SK-N-SH treated with all-trans-retinoic acid at 6 μM for 48 hours (cell line): ENCODE measurements around the gene SFMBT2.

Source experiments
- ATAC-seq: fragments of 200-7000 bp; cut with Tn5 transposase; 3 replicates; pipeline ENCODE4 v1.9.1; 2020; ENCODE audit warnings: mild to moderate bottlenecking, moderate library complexity
- ARNTL ChIP-seq: fragments of 450-650 bp; formaldehyde crosslinking; IDR thresholded peaks from 2 replicates; pipeline ENCODE4 v1.5.0; 2020; ENCODE audit warnings: low read depth, mild to moderate bottlenecking, moderate library complexity, borderline replicate concordance
- CSDC2 ChIP-seq: fragments of 250-450 bp; sonication (Bioruptor Pico); IDR thresholded peaks from 2 replicates; pipeline ENCODE4 v1.5.0; 2020; ENCODE audit warnings: mild to moderate bottlenecking, moderate library complexity
- GLIS3 ChIP-seq: fragments of 250-450 bp; sonication (Bioruptor Pico); IDR thresholded peaks from 2 replicates; pipeline ENCODE4 v1.5.0; 2020; ENCODE audit warnings: mild to moderate bottlenecking, moderate library complexity
- ISL1 ChIP-seq: fragments of 250-450 bp; sonication (Bioruptor Pico); IDR thresholded peaks from 2 replicates; pipeline ENCODE4 v2.1.2; 2022; ENCODE audit warnings: mild to moderate bottlenecking, moderate library complexity
- RARB ChIP-seq: fragments of 250-450 bp; sonication (Bioruptor Pico); IDR thresholded peaks from 2 replicates; pipeline ENCODE4 v1.8.0; 2021; ENCODE audit warnings: mild to moderate bottlenecking, moderate library complexity
- SNAI2 ChIP-seq: fragments of 250-450 bp; sonication (Bioruptor Pico); IDR thresholded peaks from 2 replicates; pipeline ENCODE4 v1.5.0; 2020; ENCODE audit warnings: mild to moderate bottlenecking, moderate library complexity
- TCF4 ChIP-seq: fragments of 250-450 bp; sonication (Bioruptor Pico); IDR thresholded peaks from 2 replicates; pipeline ENCODE4 v1.8.0; 2021; ENCODE audit warnings: mild to moderate bottlenecking, moderate library complexity, borderline replicate concordance
- TOX ChIP-seq: fragments of 250-450 bp; sonication (Bioruptor Pico); IDR thresholded peaks from 2 replicates; pipeline ENCODE4 v1.8.0; 2021; ENCODE audit warnings: mild to moderate bottlenecking, moderate library complexity, borderline replicate concordance
- ZC3H10 ChIP-seq: fragments of 250-450 bp; sonication (Bioruptor Pico); IDR thresholded peaks from 2 replicates; pipeline ENCODE4 v1.5.1; 2021; ENCODE audit warnings: mild to moderate bottlenecking, moderate library complexity
- ZFP3 ChIP-seq: fragments of 250-450 bp; sonication (Bioruptor Pico); IDR thresholded peaks from 2 replicates; pipeline ENCODE4 v1.5.0; 2020; ENCODE audit warnings: mild to moderate bottlenecking, moderate library complexity
- ZFP30 ChIP-seq: fragments of 450-650 bp; formaldehyde crosslinking; IDR thresholded peaks from 2 replicates; pipeline ENCODE4 v1.5.0; 2022; ENCODE audit warnings: mild to moderate bottlenecking, moderate library complexity
- ZNF8 ChIP-seq: fragments of 450-650 bp; formaldehyde crosslinking; IDR thresholded peaks from 2 replicates; pipeline ENCODE4 v1.5.0; 2020; ENCODE audit warnings: mild to moderate bottlenecking, moderate library complexity
- TF ChIP-seq, protein P1 (sequence below): fragments of 250-450 bp; sonication (Bioruptor Pico); IDR thresholded peaks from 2 replicates; pipeline ENCODE4 v1.8.0; 2020; ENCODE audit warnings: mild to moderate bottlenecking, moderate library complexity, borderline replicate concordance
- TF ChIP-seq, protein P2 (sequence below): fragments of 250-450 bp; sonication (Bioruptor Pico); IDR thresholded peaks from 2 replicates; pipeline ENCODE4 v1.5.1; 2021; ENCODE audit warnings: mild to moderate bottlenecking, moderate library complexity
- TF ChIP-seq, protein P3 (sequence below): fragments of 250-450 bp; sonication (Bioruptor Pico); IDR thresholded peaks from 2 replicates; pipeline ENCODE4 v1.8.0; 2021; ENCODE audit warnings: low read depth, mild to moderate bottlenecking, moderate library complexity, borderline replicate concordance
- TF ChIP-seq, protein P4 (sequence below): fragments of 250-450 bp; sonication (Bioruptor Pico); IDR thresholded peaks from 2 replicates; pipeline ENCODE4 v1.5.1; 2020; ENCODE audit warnings: low read depth, mild to moderate bottlenecking, moderate library complexity
- TF ChIP-seq, protein P5 (sequence below): fragments of 250-450 bp; sonication (Bioruptor Pico); IDR thresholded peaks from 2 replicates; pipeline ENCODE4 v1.5.0; 2020; ENCODE audit warnings: mild to moderate bottlenecking, moderate library complexity

SFMBT2 gene

DNA sequence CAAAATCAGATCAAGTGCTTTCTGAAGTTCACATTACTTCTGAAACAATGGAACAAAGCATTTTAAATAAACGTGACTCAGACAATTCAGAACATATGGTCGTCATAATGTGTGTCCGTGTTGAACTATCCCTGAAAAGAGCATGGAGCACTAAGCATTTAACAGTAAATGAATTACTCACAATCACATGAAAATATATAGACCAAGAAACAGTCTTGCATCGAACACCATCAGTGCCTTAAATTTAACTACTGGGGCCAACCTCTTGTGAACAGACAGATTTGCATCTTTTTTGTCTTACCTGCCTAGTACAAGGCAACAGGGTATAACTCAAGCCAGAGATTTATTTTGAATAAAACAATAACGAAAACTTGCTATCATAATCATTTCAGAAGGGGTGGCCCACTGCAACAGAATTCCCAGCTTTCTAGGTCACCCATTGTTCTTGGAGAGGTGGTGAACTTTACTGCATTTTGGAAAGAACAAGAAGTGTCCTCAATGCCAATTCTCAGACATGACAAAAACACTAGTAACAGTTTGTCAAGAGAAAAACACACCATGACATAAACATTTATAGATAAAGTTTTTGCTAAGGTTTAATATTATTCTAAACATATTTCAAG, 293.5 kb downstream of the SFMBT2 start:
- ATAC-seq = no peak
- TF ChIP-seq, protein P1, sequence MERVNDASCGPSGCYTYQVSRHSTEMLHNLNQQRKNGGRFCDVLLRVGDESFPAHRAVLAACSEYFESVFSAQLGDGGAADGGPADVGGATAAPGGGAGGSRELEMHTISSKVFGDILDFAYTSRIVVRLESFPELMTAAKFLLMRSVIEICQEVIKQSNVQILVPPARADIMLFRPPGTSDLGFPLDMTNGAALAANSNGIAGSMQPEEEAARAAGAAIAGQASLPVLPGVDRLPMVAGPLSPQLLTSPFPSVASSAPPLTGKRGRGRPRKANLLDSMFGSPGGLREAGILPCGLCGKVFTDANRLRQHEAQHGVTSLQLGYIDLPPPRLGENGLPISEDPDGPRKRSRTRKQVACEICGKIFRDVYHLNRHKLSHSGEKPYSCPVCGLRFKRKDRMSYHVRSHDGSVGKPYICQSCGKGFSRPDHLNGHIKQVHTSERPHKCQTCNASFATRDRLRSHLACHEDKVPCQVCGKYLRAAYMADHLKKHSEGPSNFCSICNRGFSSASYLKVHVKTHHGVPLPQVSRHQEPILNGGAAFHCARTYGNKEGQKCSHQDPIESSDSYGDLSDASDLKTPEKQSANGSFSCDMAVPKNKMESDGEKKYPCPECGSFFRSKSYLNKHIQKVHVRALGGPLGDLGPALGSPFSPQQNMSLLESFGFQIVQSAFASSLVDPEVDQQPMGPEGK = no peak
- TF ChIP-seq, protein P2, sequence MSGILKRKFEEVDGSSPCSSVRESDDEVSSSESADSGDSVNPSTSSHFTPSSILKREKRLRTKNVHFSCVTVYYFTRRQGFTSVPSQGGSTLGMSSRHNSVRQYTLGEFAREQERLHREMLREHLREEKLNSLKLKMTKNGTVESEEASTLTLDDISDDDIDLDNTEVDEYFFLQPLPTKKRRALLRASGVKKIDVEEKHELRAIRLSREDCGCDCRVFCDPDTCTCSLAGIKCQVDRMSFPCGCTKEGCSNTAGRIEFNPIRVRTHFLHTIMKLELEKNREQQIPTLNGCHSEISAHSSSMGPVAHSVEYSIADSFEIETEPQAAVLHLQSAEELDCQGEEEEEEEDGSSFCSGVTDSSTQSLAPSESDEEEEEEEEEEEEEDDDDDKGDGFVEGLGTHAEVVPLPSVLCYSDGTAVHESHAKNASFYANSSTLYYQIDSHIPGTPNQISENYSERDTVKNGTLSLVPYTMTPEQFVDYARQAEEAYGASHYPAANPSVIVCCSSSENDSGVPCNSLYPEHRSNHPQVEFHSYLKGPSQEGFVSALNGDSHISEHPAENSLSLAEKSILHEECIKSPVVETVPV (CRISPR knock-in tag) = no peak
- TF ChIP-seq TCF4 (CRISPR knock-in tag) (no peak), ZFP30 (no peak), ZFP3 (CRISPR knock-in tag) (no peak), TOX (no peak), GLIS3 (no peak), CSDC2 (CRISPR knock-in tag) (no peak), ZNF8 (CRISPR knock-in tag) (no peak), ZC3H10 (CRISPR knock-in tag) (no peak), SNAI2 (CRISPR knock-in tag) (no peak), ISL1 (no peak), RARB (CRISPR knock-in tag) (no peak), ARNTL (CRISPR knock-in tag) (no peak)
- TF ChIP-seq, protein P3, sequence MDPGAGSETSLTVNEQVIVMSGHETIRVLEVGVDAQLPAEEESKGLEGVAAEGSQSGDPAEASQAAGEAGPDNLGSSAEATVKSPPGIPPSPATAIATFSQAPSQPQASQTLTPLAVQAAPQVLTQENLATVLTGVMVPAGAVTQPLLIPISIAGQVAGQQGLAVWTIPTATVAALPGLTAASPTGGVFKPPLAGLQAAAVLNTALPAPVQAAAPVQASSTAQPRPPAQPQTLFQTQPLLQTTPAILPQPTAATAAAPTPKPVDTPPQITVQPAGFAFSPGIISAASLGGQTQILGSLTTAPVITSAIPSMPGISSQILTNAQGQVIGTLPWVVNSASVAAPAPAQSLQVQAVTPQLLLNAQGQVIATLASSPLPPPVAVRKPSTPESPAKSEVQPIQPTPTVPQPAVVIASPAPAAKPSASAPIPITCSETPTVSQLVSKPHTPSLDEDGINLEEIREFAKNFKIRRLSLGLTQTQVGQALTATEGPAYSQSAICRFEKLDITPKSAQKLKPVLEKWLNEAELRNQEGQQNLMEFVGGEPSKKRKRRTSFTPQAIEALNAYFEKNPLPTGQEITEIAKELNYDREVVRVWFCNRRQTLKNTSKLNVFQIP (CRISPR knock-in tag) = no peak
- TF ChIP-seq, protein P4, sequence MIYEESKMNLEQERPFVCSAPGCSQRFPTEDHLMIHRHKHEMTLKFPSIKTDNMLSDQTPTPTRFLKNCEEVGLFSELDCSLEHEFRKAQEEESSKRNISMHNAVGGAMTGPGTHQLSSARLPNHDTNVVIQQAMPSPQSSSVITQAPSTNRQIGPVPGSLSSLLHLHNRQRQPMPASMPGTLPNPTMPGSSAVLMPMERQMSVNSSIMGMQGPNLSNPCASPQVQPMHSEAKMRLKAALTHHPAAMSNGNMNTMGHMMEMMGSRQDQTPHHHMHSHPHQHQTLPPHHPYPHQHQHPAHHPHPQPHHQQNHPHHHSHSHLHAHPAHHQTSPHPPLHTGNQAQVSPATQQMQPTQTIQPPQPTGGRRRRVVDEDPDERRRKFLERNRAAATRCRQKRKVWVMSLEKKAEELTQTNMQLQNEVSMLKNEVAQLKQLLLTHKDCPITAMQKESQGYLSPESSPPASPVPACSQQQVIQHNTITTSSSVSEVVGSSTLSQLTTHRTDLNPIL = no peak
- TF ChIP-seq, protein P5, sequence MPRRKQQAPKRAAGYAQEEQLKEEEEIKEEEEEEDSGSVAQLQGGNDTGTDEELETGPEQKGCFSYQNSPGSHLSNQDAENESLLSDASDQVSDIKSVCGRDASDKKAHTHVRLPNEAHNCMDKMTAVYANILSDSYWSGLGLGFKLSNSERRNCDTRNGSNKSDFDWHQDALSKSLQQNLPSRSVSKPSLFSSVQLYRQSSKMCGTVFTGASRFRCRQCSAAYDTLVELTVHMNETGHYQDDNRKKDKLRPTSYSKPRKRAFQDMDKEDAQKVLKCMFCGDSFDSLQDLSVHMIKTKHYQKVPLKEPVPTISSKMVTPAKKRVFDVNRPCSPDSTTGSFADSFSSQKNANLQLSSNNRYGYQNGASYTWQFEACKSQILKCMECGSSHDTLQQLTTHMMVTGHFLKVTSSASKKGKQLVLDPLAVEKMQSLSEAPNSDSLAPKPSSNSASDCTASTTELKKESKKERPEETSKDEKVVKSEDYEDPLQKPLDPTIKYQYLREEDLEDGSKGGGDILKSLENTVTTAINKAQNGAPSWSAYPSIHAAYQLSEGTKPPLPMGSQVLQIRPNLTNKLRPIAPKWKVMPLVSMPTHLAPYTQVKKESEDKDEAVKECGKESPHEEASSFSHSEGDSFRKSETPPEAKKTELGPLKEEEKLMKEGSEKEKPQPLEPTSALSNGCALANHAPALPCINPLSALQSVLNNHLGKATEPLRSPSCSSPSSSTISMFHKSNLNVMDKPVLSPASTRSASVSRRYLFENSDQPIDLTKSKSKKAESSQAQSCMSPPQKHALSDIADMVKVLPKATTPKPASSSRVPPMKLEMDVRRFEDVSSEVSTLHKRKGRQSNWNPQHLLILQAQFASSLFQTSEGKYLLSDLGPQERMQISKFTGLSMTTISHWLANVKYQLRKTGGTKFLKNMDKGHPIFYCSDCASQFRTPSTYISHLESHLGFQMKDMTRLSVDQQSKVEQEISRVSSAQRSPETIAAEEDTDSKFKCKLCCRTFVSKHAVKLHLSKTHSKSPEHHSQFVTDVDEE (CRISPR knock-in tag) = no peak
- TF ChIP-seq, all 23 proteins: peak for 0

DNA sequence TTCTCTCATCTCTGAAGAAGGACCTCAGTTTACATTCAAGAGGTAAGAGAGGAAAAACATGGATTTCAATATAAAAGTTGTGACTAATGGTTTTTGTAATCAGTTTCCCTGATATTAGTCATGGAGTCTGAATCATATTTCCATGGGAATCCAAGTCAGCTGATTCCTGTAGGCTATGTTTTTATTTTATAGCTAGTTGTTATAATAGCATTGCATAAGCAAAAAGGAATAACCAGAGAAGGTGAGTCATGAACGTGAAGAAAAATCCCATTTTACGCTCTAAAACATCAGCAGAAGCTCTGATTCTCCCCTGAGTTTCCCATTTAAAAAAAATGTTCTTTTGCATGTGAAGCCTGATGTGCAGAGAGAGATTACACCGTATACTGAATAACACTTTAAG, 299.3 kb downstream of the SFMBT2 start:
- ATAC-seq = no peak
- no peak for TF ChIP-seq SNAI2 (CRISPR knock-in tag)
- no peak for TF ChIP-seq ARNTL (CRISPR knock-in tag)
- TF ChIP-seq, protein P3 (CRISPR knock-in tag) = no peak
- TF ChIP-seq, protein P1 = no peak
- TF ChIP-seq, all 23 proteins: peak for 0
